Measurements from ENCODE around the gene TEX101.

The TEX101 gene

DNA sequence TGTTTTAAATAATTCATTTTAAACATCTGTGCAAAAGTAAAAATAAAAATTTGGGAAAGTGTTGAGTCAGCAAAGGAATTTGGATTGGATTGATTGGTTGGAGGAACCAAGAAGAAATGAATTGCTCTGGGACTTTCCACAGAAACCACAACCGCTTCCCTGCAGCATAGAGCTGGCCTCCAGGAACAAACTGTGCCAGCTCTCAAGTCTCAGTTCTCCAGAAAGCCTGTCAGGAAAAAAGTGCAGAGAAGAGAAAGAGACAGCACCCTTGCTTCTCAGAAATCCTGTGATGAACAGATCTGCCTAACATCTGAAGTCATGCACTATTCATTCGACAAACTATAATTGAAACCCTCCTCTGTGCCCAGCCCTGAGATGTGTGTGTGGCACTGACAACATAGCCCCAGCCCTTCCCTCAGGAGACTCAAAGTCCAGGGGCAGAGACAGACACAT is 35.9 kb downstream of the TEX101 start:
- no peak for FAIRE-seq

- FAIRE-seq = no peak
These were observed 37.9 kb downstream of the TEX101 start for GRCh38 chr19:43452582-43452981.

DNA sequence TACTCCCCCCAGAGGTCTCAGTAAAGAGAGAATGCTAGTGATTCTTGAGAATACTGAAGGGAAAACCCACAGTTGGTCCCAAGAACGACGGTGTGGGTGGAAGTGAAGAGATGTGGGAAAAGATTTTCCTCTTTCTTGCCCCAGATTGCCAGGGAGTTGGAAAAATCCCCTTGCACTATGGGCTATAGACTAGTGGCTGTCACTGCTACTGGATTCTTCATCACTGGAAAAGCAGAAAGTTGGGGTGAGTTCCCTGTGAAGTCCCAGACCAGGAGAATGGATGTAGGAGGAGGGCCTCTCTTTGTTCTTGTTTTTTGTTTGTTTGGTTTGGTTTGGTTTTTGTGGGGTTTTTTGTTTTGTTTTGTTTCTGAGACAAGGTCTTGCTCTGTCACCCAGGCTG is 39.3 kb downstream of the TEX101 start:
- no peak for FAIRE-seq

GRCh38 chr19:43455321-43456113 is 40.8 kb downstream of the TEX101 start:
- FAIRE-seq = no peak

GRCh38 chr19:43457809-43458208 is 43.1 kb downstream of the TEX101 start:
- no peak for FAIRE-seq

DNA sequence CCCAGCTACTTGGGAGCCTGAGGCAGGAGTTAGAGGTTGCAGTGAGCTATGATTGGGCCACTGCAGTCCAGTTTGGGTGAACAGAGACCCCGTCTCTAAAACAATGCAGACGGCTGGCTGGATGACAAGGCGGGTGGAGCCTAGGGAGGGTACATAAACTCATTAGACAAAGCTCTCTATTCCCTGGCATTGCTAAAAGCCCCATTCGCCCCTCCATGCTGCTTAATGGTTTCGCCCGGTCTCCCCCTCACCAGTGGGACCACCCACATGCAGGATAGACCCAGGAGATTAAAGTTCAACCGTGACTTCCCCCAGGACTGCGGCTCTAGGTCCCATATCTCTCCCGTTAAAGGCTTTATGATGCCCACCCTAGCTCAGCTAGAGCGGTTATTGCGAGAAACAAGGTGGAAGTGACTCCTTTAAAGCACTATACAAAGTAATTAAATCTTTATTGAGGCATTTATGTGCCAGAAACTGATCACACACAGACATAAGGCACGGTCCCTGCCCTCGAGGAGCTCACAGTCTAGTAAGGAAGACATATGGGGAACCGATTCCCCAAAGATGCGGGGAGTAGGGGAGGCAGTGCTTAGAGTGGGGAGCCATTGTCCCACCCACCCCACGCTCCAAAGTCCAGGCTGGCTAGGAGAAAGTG is 45.8 kb downstream of the TEX101 start:
- FAIRE-seq = no peak

GRCh38 chr19:43461303-43461702 is 46.6 kb downstream of the TEX101 start:
- FAIRE-seq = no peak

DNA sequence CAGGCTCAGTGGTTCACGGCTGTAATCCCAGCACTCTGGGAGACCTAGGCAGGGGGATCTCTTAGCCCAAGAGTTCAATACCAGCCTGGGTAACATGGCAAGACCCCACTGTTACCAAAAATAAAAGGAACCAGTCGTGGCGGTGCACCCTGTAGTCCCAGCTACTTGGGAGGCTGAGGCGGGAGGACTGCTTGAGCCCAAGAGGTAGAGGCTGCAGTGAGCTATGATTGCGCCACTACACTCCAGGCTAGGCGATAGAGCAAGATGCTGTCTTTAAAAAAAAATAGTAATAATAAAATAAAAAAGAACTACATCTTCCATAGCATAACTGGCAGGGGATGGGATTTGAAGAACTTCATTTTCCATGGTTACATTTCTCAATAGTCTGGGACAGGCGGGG is 47.7 kb downstream of the TEX101 start:
- FAIRE-seq = no peak

- FAIRE-seq = no peak
These were observed 48.2 kb downstream of the TEX101 start for GRCh38 chr19:43462785-43463380.

GRCh38 chr19:43463381-43464133 is 48.9 kb downstream of the TEX101 start:
- no peak for FAIRE-seq

DNA sequence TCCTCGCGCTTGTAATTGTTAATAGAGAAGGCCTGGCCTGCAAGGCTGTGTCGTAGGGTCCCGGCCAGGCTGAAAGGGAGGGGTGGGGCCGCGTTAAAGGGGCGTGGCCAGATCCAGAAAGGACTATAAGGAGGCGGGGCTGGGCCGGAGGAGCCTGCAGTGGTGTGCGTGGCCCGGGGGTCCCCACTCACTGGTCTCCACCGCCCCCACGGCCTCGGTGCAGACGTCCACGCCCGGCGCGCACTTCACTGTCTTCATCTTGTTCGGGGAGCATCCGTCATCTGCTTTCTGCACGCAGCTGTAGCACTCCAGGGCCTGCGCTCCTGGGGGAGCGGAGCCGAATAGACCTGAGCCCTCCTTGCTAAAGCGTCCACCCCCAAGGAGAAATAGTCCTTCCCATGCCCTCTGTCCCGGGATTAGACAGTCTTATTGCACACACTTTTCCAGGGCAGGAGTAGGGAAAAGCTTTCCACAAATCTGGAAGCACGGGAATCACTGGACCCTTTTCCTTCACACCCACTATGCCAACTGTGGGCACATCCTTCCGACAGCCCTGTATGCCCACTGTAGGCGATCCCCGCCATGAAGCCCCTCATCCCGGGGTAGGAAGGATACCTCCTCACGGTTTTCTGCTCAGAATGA is 49.6 kb downstream of the TEX101 start:
- FAIRE-seq = no peak

GRCh38 chr19:43465468-43466120 is 50.9 kb downstream of the TEX101 start, which contains the start of gene LYPD3:
Gene LYPD3, minus strand, starts transcription at chr19:43465608. Its CDS starts 37 bp downstream, at chr19:43465571.
- no peak for FAIRE-seq

DNA sequence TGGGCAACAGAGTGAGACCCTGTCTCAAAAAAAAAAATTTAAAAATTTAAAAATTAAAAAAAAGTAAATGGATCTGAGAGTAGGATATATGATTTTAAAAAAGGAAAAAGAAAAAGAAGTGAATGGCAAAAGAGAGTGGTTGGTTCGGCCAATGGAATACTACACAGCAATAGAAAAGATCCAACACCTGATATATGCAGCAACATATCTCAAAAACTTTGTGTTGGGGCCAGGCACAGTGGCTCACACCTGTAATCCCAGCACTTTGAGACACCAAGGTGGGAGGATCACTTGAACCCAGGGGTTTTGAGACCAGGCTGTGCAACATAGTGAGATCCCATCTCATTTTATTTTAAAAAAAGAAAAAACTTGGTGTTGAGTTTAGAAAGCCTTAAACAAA is 52.1 kb downstream of the TEX101 start:
- no peak for FAIRE-seq

GRCh38 chr19:43467276-43467675 is 52.6 kb downstream of the TEX101 start:
- FAIRE-seq = no peak

- FAIRE-seq = no peak
These were observed 53.0 kb downstream of the TEX101 start for GRCh38 chr19:43467730-43468129.

All from islet of Langerhans (tissue), 1 donor.